HUES48 (cell line): ENCODE measurements around the gene POLR2M.

Source experiments
- H3K27ac ChIP-seq: one replicate; pipeline ENCODE4 v1.7.0; 2013; ENCODE audit warnings: low read depth, low read length, inconsistent platforms
- H3K27me3 ChIP-seq: 2 replicates; pipeline ENCODE4 v1.6.1; 2013; ENCODE audit warnings: mild to moderate bottlenecking, low read length; ENCODE audit not compliant: control insufficient read depth, insufficient read depth
- H3K36me3 ChIP-seq: 2 replicates; pipeline ENCODE4 v1.6.1; 2013; ENCODE audit warnings: low read length; ENCODE audit not compliant: control insufficient read depth, insufficient read depth
- H3K4me1 ChIP-seq: 2 replicates; pipeline ENCODE4 v1.6.1; 2013; ENCODE audit warnings: mild to moderate bottlenecking, low read length; ENCODE audit not compliant: control insufficient read depth, insufficient read depth
- H3K4me3 ChIP-seq: 2 replicates; pipeline ENCODE4 v1.5.1; 2013; ENCODE audit warnings: mild to moderate bottlenecking, low read depth, low read length
- H3K9ac ChIP-seq: 2 replicates; pipeline ENCODE4 v1.6.1; 2013; ENCODE audit warnings: mild to moderate bottlenecking, low read depth, low read length, moderate library complexity
- H3K9me3 ChIP-seq: 2 replicates; pipeline ENCODE4 v1.6.1; 2013; ENCODE audit warnings: low read length; ENCODE audit not compliant: control insufficient read depth, insufficient read depth

Gene POLR2M

DNA sequence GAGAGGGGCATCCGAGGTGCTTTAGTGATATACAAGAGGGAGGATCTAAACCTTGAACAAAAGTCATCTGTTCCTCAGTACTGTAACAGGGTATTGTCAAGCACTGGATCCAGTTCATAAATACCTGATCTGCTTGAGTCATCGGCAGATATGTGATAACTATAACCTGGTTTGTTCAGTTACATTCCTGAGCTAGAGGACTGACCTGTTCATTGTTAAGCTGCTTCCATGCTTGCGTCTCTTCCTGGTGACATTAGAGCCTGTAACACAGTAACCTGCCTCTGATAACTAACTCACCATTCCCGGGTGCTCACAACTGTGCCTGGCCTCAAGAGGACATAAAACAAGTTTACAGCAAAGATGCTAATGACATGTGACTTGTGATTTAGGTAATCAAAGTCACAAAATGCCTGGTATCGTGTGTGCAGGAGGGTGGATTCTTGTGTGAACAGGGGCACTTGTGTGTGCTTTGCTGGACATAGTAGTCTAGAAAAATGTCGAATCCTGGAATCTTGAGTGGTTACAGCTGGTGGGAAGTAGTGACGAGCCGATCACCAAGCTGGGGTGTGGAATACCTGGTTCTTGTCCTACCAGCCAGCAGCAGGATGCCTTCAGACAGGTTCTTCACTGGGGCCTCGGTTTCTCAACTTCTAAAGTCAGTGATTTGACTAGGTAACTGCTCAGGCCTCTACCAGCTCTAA lies 30.9 kb upstream of the POLR2M start:
- Histone ChIP-seq H3K9ac (no peak overlapping the region), H3K27ac (no peak overlapping the region), H3K9me3 (no peaks in the 10 kb centered on the region), H3K4me1 (no peaks in the 10 kb centered on the region; the same call in 1 of the 2 replicates), H3K4me3 (no peak overlapping the region), H3K27me3 (no peaks in the 10 kb centered on the region), H3K36me3 (no peaks in the 10 kb centered on the region)

DNA sequence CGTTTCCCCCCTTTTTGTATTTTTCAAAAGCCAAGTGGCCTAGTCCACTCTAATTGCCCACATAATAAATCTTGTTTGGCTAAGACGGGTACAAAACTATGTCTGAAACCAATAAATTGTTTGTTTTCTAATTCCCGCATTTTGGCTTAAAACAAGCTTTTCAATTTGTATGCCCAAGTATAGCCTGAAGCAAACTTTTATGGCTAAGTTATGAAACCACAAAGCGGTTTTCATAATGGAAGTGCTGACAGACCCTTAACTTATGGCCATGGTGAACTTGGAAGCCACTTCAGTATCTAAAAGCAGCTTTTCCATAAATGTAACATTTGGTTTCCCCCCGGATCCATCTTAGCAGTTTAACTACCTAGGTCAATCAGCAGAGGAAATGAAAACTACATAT lies 29.9 kb upstream of the POLR2M start:
- H3K9ac ChIP-seq: no peak overlapping the region
- no peaks in the 10 kb centered on the region for H3K27me3 ChIP-seq
- H3K9me3 ChIP-seq: no peaks in the 10 kb centered on the region
- H3K36me3 ChIP-seq: no peaks in the 10 kb centered on the region
- no peaks in the 10 kb centered on the region; the same call in 1 of the 2 replicates for H3K4me1 ChIP-seq
- no peak overlapping the region for H3K27ac ChIP-seq
- H3K4me3 ChIP-seq: no peak overlapping the region

DNA sequence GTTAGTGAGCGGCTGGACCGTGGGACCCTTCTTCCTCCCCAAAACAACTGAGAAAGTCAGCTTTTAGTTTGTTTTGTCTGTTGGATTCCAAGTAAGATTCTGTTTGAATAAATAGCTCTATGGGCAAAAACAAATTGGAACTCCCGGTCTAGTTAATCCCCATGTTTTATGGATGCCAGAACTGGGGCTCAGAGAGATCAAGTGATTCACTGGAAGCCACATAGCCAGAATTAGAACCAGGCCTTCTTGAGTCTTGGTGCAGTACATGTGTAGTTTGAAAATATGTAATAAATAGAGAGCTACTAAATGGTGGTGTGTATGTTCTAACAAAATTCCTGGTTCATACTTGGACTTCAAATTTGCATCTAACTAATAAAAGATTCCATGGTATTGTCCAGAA lies 29.3 kb upstream of the POLR2M start:
- no peaks in the 10 kb centered on the region for H3K36me3 ChIP-seq
- H3K9ac ChIP-seq: no peak overlapping the region
- no peaks in the 10 kb centered on the region; the same call in 1 of the 2 replicates for H3K4me1 ChIP-seq
- H3K4me3 ChIP-seq: no peak overlapping the region
- no peaks in the 10 kb centered on the region for H3K9me3 ChIP-seq
- H3K27ac ChIP-seq: no peak overlapping the region
- no peaks in the 10 kb centered on the region for H3K27me3 ChIP-seq

DNA sequence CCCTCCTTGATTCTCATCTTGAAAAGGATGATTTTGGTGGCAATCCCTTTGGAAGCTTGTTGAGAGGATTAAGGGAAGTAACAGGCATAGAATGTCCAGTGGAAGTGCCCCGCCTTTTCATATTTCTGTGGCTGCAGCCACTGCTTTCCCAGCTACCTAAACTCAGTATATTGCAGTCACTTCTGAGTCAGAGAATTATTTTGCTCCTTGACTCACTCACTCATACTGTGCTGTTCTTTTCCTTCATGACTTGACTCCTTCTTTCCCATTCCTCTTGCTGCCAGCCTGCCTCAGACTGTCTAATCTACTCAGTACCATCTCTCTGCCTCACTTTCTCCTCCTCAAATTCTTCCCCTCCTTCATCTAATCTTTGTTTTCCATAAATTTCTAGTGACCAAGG lies 26.5 kb upstream of the POLR2M start:
- no peaks in the 10 kb centered on the region for H3K27me3 ChIP-seq
- no peak overlapping the region for H3K4me3 ChIP-seq
- H3K36me3 ChIP-seq: no peaks in the 10 kb centered on the region
- no peak overlapping the region for H3K27ac ChIP-seq
- H3K9me3 ChIP-seq: no peaks in the 10 kb centered on the region
- H3K9ac ChIP-seq: no peak overlapping the region
- no peaks in the 10 kb centered on the region; the same call in 1 of the 2 replicates for H3K4me1 ChIP-seq

DNA sequence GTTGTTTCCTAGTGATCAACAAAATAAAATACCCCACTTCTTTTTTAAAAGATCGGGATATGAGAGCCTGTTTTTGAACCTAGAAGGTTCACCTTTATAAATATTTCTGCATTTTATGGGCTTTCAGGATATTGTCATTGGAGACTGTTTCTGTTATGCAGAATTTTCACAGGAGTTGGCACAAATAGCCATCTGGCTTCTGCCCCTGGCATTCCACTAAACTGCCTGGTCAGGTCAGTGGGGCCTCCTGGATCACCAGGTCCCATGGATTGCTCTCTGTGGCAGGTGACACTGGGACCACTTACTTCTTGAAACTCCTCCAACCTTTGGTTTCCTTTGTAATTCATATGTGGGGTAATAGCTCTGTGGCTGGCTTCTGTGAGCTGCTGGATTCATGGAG lies 25.5 kb upstream of the POLR2M start:
- Histone ChIP-seq H3K9me3 (no peaks in the 10 kb centered on the region), H3K4me1 (no peaks in the 10 kb centered on the region), H3K9ac (no peak overlapping the region), H3K27me3 (no peaks in the 10 kb centered on the region), H3K4me3 (no peak overlapping the region), H3K36me3 (no peaks in the 10 kb centered on the region), H3K27ac (no peak overlapping the region)

DNA sequence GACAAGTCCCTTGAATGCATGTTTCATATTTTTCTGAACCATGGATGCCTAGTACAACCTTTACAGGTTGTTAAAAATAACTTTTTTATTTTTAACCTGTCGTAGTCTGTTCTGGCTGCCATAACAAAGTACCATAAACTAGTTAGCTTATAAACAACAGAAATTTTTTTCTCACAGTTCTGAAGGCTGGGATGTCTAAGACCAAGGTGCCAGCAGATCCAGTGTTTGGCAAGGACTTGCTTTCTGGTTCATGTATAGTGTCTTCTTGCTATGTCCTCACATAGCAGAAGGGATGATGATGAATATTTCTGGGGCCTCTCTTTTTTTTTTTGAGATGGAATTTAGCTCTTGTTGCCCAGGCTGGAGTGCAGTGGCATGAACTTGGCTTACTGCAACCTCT lies 23.0 kb upstream of the POLR2M start:
- Histone ChIP-seq H3K27ac (no peak overlapping the region), H3K27me3 (no peaks in the 10 kb centered on the region)

DNA sequence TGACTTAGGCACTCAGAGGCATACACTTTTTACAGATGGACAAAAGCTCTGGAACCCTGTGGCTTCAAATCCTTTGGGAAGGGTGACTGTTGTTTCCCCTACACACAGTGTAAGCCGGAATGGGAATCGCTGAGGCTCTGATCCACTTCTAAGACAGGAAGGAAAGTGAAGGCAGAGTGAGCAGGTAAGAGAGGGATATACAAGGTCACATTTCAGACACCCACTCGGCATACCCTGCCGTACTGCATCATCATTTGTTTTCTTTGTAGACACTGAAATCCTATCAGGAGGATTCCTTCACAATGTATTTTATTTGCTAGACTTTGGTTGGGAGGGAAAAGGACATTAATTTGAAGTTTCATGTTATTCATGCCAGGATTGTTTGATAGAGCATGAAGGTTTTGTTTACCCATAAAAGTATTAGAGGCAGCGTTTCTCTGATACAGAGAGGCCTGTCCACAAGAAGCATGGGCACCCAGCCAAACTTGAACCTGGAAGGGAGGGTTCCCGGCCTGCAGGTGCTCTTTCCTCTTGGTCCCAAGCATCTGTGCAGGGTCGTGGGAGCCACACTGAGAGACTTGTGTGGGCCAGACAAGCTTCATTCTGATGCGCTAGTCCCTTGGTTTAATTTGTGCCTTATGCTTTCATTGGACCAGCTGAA lies 21.9 kb upstream of the POLR2M start:
- H3K36me3 ChIP-seq: no peaks in the 10 kb centered on the region
- no peak overlapping the region for H3K27ac ChIP-seq
- no peaks in the 10 kb centered on the region for H3K27me3 ChIP-seq
- H3K9me3 ChIP-seq: no peaks in the 10 kb centered on the region
- H3K9ac ChIP-seq: no peak overlapping the region
- no peak overlapping the region for H3K4me3 ChIP-seq
- no peaks in the 10 kb centered on the region for H3K4me1 ChIP-seq

More for the DNA sequence above, 23.0 kb upstream of the POLR2M start:
- Histone ChIP-seq H3K9ac (no peak overlapping the region), H3K9me3 (no peaks in the 10 kb centered on the region), H3K36me3 (no peaks in the 10 kb centered on the region), H3K4me3 (no peak overlapping the region), H3K4me1 (no peaks in the 10 kb centered on the region)

DNA sequence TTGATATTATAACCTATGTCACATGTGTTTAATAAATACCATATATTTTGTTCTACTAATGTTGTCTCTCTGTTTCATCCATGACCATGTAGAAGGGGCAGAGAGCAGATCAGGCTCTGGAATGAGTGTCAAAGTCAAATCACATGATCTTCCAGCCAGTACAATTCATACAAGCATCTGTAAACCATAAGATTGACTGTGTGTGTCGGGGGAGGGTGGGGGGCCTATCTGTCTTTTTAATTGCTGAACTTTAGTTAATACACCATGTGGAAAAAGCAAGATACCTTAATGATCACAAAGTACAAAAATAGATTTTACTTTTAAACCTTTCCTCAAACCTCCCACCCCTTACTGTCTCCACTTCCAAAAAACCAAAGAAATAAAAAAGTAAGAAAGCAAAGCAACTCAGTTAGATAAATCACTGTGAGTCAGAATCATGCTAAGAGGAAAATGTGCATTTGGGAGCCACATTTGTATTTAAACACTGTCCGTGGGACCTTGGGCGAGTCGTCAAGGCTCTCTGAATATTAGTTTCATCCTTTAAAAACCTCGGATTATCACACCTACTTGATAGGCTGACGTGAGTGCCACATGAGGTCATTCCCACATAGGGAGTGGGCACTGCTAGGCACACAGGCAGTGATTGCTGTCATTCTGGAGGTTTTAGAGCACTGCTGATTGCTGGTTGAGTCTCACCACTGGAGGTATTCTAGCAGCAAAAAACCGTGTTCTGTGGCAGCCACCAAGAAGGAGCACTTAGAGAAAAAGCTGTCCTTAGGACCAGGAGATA lies 21.0 kb upstream of the POLR2M start:
- H3K9me3 ChIP-seq: no peaks in the 10 kb centered on the region

DNA sequence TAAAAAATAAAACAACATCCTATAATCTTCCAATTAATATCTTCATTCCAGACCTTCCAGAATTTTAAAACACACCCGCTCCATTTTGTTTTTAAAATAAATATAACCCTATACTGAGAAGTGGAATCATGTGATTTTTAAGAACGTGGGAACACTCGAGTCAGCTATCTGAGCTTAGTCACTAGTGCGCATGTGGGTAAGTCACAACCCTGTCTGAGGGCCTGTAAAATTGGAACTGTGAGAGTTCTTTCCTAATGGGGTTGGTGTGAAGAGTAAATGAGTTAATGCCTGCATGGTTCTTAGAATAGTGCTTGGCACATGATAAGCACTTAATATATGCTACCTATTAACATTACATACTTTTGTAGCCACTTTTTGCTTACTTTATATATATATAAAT lies 19.9 kb upstream of the POLR2M start:
- H3K4me3 ChIP-seq: no peak overlapping the region
- no peaks in the 10 kb centered on the region for H3K36me3 ChIP-seq

More for the DNA sequence above, 21.0 kb upstream of the POLR2M start:
- no peaks in the 10 kb centered on the region for H3K27me3 ChIP-seq
- H3K4me1 ChIP-seq: no peaks in the 10 kb centered on the region
- no peak overlapping the region for H3K27ac ChIP-seq
- no peaks in the 10 kb centered on the region for H3K36me3 ChIP-seq
- H3K4me3 ChIP-seq: no peak overlapping the region
- H3K9ac ChIP-seq: no peak overlapping the region

DNA sequence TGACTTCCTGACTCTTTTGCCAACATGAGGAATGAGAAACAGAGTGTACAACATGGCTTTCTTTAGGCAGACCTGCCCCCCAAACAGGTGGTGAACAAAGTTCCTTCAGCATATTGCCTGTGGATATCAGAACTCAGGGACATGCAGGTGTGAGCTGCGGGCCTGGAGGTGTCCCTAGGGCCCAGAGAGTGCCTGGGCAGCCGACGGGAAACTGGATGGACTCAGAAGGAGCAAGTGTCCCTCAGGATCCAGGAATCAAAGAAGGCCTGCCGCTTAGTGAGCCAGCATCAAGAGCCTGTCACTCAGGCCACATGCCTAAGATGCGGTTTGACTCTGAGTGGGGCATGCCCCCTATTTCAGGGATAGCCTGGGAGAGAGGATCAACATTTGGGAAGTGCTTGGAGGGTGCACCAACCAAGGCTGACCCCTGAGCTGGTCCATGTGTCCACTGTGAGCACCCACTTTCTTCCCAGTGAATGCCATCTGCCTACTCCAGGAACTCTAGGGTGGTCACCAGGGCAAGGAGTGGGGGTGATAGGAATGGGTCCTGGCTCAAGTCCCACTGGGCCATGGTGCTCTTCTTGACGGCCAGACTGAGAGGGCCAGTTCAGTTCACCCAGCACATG lies 16.1 kb upstream of the POLR2M start:
- Histone ChIP-seq H3K9me3 (no peaks in the 10 kb centered on the region), H3K9ac (no peak overlapping the region), H3K27ac (no peak overlapping the region), H3K4me3 (no peak overlapping the region), H3K4me1 (no peaks in the 10 kb centered on the region), H3K36me3 (no peaks in the 10 kb centered on the region), H3K27me3 (no peaks in the 10 kb centered on the region)

More for the DNA sequence above, 19.9 kb upstream of the POLR2M start:
- H3K9ac ChIP-seq: no peak overlapping the region
- H3K27me3 ChIP-seq: no peaks in the 10 kb centered on the region
- H3K4me1 ChIP-seq: no peaks in the 10 kb centered on the region
- H3K9me3 ChIP-seq: no peaks in the 10 kb centered on the region
- H3K27ac ChIP-seq: no peak overlapping the region
